ENCODE results near the gene FAM110D.

FAM110D gene

GRCh38 chr1:26163684-26164035 is 4.8 kb downstream of the FAM110D start:
- DNase-seq (ENCODE audit: low spot score) = no peak

DNA sequence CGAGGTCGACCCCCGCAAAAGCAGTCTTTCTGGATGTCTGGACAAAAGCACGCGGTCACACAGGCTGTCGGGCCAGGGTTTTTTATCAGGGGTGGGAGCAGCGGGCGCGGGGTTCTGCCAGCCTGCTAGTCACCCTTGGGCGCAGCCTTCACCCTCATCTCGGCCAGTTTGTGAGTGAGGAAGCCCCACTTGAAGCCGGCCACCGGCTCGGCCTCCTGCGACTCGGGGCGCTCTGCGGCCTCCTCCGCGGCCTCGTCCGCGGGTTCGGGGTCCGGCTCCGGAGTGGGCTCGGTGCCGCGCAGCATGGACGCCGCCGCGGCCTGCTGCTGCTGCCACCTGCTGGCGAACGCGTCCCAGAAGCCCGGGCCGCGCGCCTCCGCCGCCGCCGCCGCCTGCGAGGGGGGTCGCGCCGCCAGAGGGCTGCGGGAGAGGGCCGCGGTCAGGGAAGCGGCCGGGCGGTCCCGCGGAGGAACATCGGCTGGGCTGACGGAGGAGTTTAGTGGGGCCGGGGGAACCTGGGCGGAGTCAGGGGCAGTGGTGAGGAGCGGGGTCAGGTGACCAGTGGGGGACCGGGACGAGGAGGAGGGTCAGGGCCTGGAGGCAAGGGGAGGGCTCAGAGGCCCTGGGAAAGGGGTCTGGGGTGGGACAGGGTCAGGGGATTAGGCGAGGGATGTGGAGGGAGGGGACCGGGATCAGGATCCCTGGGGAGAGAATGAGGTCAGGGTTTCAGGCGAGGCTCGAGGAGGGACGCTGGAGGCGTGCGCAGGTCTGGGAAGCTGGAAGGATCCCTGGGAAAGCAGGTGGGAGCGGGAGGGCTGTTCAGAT is 5.4 kb downstream of the FAM110D start:
- peak; percentile 76 for DNase-seq (ENCODE audit: low spot score)

DNA sequence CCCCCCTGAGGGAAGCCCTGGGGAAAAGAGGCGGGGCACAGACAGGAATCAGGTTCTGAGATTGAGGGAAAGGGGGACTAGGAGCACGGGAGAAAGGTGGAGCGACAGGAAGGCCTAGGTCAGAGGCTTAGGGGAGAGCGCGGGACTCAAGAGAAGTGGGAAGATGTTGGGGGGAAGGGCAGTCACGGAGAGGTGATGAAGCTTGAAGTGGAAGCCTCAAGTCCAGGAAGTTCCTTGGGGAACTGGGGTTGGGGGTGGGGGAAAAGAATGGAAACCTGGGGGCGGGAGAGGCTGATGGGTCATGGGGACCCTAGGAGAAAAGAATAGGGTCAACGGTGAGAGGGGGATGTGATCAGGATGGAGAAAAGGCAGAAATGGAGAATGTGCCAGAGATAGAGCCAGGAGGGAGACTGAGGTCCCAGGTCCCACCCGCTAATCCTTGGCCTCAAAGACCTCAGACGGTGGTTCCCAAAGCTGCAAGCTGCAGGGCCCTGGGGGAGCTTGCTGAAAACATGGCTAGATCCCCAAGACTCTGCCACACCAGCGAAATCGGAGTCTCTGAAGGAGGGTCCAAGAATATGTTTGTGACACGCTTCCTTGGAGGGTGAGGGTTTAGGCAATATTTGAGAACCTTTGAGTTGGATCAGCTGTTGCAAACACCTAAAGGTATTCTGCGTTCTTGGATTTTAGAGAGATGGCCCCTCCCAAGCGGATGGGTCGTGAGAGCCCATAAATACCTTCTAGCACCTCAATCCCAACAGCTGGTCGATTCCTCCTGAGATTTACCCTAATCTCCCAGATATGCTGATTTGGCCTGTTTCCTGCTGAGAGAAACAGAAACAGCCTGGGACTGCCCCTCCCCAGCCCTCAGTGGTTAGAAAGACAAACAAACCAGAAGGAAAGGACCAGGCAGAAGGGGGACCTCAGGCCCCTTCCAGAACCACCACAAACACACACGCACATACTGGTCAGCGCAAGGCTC is 6.3 kb downstream of the FAM110D start:
- DNase-seq (ENCODE audit: low spot score) = no peak

DNA sequence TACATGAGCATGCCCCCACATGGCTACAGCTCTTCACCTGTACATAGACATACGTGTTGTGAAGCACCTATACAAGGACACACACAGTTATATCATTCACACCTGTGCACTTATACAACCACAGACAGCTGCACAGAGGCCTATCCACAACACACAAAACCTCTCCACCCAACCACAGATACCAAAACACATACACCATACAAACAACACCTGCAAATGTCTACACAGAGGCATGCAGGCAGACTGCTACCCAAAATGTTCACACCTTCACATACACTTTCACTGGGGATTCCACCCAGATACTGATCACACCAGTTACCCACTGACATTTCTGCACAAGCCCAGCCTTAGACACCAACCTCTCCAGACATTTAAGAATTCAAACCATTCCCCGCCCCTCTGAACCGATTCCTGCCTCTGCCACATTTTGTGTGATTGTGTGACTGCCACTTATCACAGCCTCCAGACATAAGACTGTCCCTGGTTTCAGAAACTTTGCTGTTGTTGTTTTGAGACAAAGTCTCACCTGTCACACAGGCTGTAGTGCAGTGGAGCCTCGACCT is 7.9 kb downstream of the FAM110D start:
- no peak for DNase-seq (ENCODE audit: low spot score)

DNA sequence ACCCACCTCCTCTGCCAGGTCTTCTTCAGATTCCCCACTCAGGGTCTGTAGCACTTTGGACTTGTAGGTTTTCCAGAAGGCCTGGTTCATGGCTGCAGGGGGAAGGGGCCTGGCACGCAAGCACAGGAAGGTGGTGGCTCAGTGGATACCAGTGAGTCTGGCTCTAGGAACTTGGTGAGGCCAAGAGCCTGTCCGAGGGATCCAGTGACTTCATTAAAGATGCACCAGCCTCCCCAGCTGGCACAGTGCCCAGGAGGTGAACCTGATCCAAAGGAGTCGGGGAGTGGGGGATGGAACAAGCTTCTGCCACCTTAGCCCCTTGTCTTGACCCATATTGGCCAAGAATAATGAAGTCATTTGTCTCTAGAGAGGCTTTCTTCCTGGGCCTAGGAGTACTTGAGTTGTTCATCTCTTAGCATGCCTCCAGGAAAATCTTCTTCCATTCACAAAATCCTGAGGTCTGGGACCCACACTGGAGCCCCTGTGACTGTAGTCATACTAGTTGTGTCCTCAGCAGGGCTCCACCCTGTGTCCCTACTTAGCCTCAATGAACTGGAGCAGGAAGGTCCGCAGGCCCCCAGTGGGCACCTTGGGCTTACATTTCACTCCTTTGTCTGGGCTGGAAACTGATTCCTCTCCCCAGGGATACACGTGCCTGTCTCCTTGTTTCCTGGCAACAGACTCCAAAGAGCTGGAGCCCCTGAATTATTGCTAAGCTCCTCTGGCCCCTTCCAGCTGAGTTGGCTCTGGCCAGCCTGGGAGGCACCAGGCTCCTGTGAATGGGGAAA is 9.7 kb downstream of the FAM110D start, which contains the start of gene C1orf232:
Gene C1orf232, minus strand, starts transcription at position 554 of the 788 bp plus-strand sequence. Its CDS starts 464 bp downstream, at position 90.
- DNase-seq (ENCODE audit: low spot score) = no peak

DNA sequence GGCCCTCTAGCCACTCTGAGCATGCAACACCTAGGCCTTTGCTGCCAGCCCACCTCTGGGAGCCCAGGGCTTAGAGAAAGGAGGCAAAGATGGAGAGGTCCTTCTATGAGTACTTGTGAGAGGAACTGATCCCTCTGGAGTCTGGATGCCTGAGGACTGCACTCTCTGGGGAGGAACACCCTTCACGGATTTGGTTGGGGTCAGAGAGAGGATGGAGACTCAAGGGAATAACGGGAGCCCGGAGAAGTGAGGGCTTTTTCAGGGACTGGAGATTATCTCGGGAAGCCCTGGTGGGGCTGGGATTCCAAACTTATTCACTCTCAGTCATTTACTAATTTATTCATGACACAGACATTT is 10.3 kb downstream of the FAM110D start:
- no peak for DNase-seq (ENCODE audit: low spot score)

DNA sequence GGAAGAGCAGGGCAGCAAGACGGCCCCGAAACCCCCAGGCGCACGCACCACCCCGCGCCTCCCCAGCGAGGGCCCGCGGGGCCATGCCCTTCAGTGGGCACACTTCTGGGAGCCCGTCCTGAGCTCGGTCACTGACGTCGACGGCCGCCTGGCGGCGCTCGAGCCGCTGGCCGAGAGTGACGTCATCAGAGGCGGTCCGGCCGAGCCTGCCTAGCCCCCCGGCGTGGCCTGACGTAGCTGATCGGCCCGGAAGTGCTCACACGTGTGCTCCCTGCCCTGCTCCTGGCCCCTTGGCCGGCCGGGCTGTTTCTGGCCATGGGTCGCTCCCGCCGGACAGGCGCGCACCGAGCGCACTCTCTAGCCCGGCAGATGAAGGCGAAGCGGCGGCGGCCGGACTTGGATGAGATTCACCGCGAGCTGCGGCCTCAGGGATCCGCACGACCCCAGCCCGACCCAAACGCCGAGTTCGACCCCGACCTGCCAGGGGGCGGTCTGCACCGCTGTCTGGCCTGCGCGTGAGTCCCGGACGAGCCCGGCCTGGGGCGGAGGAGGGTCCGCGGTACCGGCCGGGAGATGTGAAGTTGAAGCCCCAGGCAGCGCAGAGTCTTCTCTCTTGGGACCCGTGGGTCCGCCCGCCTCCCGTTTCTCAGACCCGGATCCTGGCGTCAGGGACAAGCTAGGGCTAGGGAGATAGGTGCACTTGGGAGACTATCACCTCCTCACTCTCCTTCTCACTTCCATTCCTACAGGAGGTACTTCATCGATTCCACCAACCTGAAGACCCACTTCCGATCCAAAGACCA is 11.0 kb downstream of the FAM110D start, which contains the start of gene ZNF593:
Gene ZNF593, plus strand, starts transcription at position 240 of the 803 bp plus-strand sequence. Its CDS starts 76 bp downstream, at position 316.
- DNase-seq (ENCODE audit: low spot score) = peak; percentile 100

DNA sequence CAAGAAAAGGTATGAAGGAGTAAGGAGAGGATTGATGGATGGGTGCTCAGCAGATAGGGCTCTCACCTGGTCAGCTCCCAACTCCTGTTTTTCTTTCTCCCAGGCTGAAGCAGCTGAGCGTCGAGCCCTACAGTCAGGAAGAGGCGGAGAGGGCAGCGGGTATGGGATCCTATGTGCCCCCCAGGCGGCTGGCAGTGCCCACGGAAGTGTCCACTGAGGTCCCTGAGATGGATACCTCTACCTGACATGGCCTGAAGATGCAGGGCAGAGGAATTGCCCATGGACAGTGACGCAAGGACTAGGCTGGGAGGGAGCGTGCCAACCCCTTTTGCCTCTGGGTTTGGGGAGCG is 11.6 kb downstream of the FAM110D start:
- DNase-seq (ENCODE audit: low spot score) = no peak

DNA sequence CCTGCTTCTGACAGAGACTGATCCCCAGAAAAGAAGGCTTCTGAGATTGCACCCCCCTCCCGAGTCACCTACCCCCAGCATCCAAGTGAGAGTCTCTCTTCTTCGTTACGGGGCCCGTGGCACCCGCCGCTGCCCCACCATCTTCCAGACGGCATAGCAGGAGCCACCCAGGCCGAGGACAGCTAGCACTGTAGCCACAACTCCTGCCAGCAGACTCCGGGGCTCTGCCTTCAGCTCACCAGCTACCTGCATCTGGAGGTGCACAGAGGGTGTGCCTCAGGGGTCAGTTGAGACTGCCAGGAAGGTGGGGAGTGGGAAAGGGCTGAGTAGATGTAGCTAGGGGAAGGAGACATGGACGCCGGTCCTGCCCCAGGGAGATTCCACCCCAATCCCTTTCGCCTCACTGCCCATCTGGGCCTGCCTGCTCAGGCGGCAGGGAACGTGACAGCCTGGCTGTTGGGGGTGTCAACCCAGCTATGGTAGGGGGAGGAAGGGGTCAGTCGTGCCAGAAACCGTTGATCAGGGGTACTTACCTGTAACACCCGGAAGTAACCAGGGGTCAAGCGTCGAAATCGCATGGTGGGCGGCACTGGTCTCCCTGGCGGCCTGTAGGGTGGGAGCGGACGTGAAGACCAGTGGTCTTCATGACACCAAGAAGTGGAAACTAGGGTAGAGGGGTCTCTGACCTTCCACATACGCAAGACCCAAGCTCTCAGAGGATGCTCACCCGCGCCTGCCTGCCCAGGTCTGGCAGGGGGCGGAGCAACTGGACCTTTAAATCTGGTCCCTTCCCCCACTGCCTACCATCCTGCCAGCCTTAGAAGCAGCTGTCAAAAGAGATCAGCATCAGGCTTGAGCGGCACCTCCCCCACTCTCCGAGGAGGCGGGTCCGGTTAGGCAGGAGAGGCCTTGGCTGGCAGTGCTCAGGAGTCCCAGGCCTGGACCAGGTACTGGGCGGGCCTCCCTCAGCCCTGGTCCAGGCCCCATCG is 12.5 kb downstream of the FAM110D start, which contains the start of gene ZNF593OS:
Gene ZNF593OS, minus strand, starts transcription at position 749 of the 989 bp plus-strand sequence. Its CDS starts 171 bp downstream, at position 578.
- no peak for DNase-seq (ENCODE audit: low spot score)

GRCh38 chr1:26175346-26175745 is 16.5 kb downstream of the FAM110D start:
- DNase-seq (ENCODE audit: low spot score) = no peak

- DNase-seq (ENCODE audit: low spot score) = no peak
Observed at GRCh38 chr1:26177182-26177684, 18.4 kb downstream of the FAM110D start, which contains the start of gene CNKSR1. TSS of gene CNKSR1 (plus strand) at chr1:26177491. CDS start at chr1:26177548, 57 bp downstream.

GRCh38 chr1:26180010-26180506 is 21.2 kb downstream of the FAM110D start:
- DNase-seq (ENCODE audit: low spot score) = no peak

GRCh38 chr1:26181586-26182382 is 22.9 kb downstream of the FAM110D start:
- no peak for DNase-seq (ENCODE audit: low spot score)

- no peak for DNase-seq (ENCODE audit: low spot score)
Observed at GRCh38 chr1:26182383-26182696, 23.5 kb downstream of the FAM110D start.

GRCh38 chr1:26184086-26184485 is 25.2 kb downstream of the FAM110D start:
- DNase-seq (ENCODE audit: low spot score) = no peak

GRCh38 chr1:26184883-26185282 is 26.0 kb downstream of the FAM110D start:
- no peak for DNase-seq (ENCODE audit: low spot score)

DNA sequence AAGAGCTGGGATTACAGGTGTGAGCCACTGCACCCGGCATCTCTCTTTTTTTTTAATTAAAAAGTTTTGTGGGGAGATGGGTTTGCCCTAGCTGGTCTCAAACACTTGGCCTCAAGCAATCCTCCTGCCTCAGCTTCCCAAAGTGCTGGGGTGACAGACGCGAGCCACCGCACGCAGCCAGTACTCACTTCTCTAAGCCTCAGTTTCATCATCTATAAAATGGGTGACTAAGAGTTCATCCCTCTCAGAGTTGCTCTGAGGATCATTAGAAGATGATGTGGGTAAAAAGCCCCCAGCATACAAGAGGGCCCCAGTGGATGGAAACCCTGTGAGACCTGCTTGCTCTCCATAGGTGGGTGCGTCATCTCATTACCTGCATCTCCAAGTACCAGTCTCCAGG is 29.0 kb downstream of the FAM110D start:
- DNase-seq (ENCODE audit: low spot score) = no peak

GRCh38 chr1:26188477-26188876 is 29.6 kb downstream of the FAM110D start:
- DNase-seq (ENCODE audit: low spot score) = no peak
